ENCODE measurements around the gene VIPR1. TPM values are rescaled to one million over a fixed set of nuclear protein-coding genes. Genes with fewer than 3 reads are reported as not detected.
A peak's percentile ranks its signal among the peaks of the same experiment; 100 is the strongest.

VIPR1 gene
- total RNA-seq, 2 donors from 2014 or later = 98.5 to 226 TPM

DNA sequence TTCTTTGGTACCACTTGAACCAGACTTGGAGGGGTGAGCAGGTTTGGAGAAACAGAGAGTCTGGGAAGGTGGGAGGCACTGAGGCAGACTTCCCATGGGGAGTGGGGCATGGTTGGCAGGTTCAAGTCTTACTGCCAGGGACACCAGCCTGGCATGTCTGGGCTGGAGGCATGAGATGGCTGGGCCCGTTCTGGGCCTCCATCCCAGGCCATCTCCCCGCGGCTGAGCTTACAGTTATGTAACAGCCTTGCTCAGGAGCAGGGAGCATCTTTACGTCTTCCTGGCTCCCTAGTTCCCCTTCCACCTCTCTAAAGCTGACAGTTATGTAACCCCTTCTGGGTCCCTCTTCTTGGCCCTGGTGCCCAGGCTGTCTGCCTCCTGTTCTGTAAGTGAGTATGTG lies 12.4 kb downstream of the VIPR1 start:
- Histone ChIP-seq H3K27me3 (replicated peaks; ENCODE audit: insufficient read depth) (no peaks in the 10 kb centered on the region), H3K4me1 (replicated peaks) (peaks cover 23% of the 10 kb centered on the region), H3K27ac (peak overlapping the region; percentile 84 to 87), H3K9me3 (no peaks in the 10 kb centered on the region), H3K4me3 (no peak overlapping the region), H3K36me3 (no peaks in the 10 kb centered on the region)
- DNase-seq (ENCODE audit: low spot score) = peak; percentile 23
- intact Hi-C loops (cut with DNase I) = no loop called here
- 53% methylated on average over 4 of the region's 4 CpGs for WGBS
- no peak for TF ChIP-seq CTCF (IDR thresholded peaks at IDR 0.05)
- TF ChIP-seq POLR2A (IDR thresholded peaks at IDR 0.05) = no peak
- TF ChIP-seq POLR2AphosphoS5 (IDR thresholded peaks at IDR 0.05) = no peak

DNA sequence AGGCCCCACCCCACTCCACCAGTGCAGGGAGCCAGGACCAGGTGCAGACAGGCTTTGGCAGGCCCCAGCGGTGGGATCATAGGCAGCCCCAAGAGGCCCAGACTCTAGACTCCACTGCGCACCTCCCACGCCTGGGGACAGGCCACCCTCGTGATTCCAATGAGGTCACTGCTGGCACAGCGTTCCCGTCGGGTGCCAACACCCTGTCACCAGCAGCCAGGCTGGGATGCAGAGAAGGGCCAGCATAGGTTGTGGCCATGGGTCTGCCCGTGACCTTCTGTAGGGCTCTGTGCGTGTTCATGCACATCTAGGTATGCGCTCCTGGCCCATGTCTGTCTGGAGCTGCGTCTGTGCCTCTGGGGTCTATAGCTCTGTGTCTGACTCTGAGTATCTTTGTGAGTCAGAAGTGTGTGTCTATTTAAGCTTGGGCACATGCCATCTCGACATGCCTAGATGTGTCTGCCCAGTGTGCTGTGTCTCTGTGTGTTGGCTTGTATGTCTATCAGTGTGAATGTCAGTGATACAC lies 13.0 kb downstream of the VIPR1 start:
- WGBS = 66% methylated on average over 12 of the region's 12 CpGs
- H3K36me3 ChIP-seq = no peaks in the 10 kb centered on the region
- peak in 1 of 4 experiments; percentile 10 for TF ChIP-seq CTCF (IDR thresholded peaks at IDR 0.05)
- TF ChIP-seq POLR2A (IDR thresholded peaks at IDR 0.05) = no peak
- peak; percentile 87 for TF ChIP-seq POLR2AphosphoS5 (IDR thresholded peaks at IDR 0.05)
- no peaks in the 10 kb centered on the region for H3K27me3 ChIP-seq (replicated peaks; ENCODE audit: insufficient read depth)
- H3K4me3 ChIP-seq = no peak overlapping the region
- intact Hi-C loops (cut with DNase I) = no loop called here
- H3K27ac ChIP-seq = peak overlapping the region; percentile 84 to 87
- H3K4me1 ChIP-seq (replicated peaks) = peaks cover 23% of the 10 kb centered on the region
- H3K9me3 ChIP-seq = no peaks in the 10 kb centered on the region
- peak; percentile 87 for DNase-seq (ENCODE audit: low spot score)

GRCh38 chr3:42515976-42516375 lies 13.5 kb downstream of the VIPR1 start:
- H3K27me3 ChIP-seq (replicated peaks; ENCODE audit: insufficient read depth) = no peaks in the 10 kb centered on the region
- H3K9me3 ChIP-seq = no peaks in the 10 kb centered on the region
- 63% methylated on average over 2 of the region's 2 CpGs for WGBS
- TF ChIP-seq CTCF (IDR thresholded peaks at IDR 0.05) (no peak), POLR2A (IDR thresholded peaks at IDR 0.05) (no peak), POLR2AphosphoS5 (IDR thresholded peaks at IDR 0.05) (no peak)
- DNase-seq (ENCODE audit: low spot score) = no peak
- H3K27ac ChIP-seq = peak overlapping the region; percentile 84 to 87
- H3K4me3 ChIP-seq = no peak overlapping the region
- H3K4me1 ChIP-seq (replicated peaks) = peaks cover 23% of the 10 kb centered on the region
- no peaks in the 10 kb centered on the region for H3K36me3 ChIP-seq
- intact Hi-C loops (cut with DNase I) = no loop called here

DNA sequence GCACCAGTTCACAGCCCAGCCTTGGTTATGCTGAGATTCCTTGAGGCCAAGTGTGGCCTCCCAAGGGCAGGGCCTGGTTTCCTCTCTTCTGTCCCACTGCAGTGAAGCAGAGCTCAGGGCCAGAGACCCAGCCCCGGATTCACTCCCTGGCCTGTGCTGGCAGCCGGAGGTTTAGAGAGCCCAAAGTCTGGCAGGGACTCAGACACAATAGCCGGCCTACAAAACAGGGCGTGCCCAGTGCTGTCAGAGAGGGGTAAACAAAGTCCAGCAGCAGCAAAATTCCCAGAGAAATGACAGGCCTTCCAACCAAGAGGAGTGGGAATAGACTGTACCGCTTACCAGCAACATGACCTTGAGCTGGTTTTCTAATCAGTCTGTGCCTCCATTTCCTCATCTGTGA lies 14.0 kb downstream of the VIPR1 start:
- TF ChIP-seq CTCF (IDR thresholded peaks at IDR 0.05) (no peak), POLR2AphosphoS5 (IDR thresholded peaks at IDR 0.05) (peak; percentile 52)
- Histone ChIP-seq H3K4me1 (replicated peaks) (peaks cover 23% of the 10 kb centered on the region), H3K27ac (peak overlapping the region; percentile 84 to 87), H3K9me3 (no peaks in the 10 kb centered on the region), H3K36me3 (no peaks in the 10 kb centered on the region), H3K27me3 (replicated peaks; ENCODE audit: insufficient read depth) (no peaks in the 10 kb centered on the region), H3K4me3 (no peak overlapping the region)
- WGBS = 45% methylated on average over 5 of the region's 5 CpGs
- intact Hi-C loops (cut with DNase I) = no loop called here
- peak; percentile 73 for DNase-seq (ENCODE audit: low spot score)

DNA sequence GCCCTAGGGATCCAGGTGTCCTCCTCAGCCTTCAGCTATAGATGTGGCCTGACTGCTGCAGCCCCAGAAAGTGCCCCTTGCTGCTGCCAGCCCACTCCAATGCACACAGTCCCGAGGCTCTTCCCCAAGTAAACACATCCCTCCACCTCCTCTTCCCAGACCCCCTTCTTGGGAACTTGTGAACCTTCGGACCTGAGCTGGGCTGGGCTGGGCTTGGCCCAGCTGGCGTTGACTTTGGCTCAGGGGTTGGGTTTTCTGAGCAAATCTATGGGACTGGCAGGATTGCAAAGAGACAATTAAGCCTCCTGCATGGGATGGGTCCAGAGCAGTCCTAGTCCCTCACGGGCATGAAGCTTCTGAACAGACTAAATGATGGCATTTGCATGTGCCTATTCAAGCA lies 14.7 kb downstream of the VIPR1 start:
- Histone ChIP-seq H3K9me3 (no peaks in the 10 kb centered on the region), H3K4me3 (no peak overlapping the region), H3K36me3 (no peaks in the 10 kb centered on the region), H3K27ac (peak overlapping the region; percentile 84 to 87), H3K27me3 (replicated peaks; ENCODE audit: insufficient read depth) (no peaks in the 10 kb centered on the region), H3K4me1 (replicated peaks) (peaks cover 23% of the 10 kb centered on the region)
- intact Hi-C loops (cut with DNase I) = no loop called here
- no peak for TF ChIP-seq CTCF (IDR thresholded peaks at IDR 0.05)
- TF ChIP-seq POLR2A (IDR thresholded peaks at IDR 0.05) = no peak
- TF ChIP-seq POLR2AphosphoS5 (IDR thresholded peaks at IDR 0.05) = no peak
- peak; percentile 34 for DNase-seq (ENCODE audit: low spot score)
- 21% methylated on average over 4 of the region's 4 CpGs for WGBS
